Mucosa of descending colon (tissue), 3 donors: ENCODE measurements around the gene DLGAP5. TPM values are rescaled to one million over a fixed set of nuclear protein-coding genes. Genes with fewer than 3 reads are reported as not detected.

Experiments used
- ATAC-seq: fragments of 200-7000 bp; cut with Tn5 transposase; one replicate; pipeline ENCODE4 v1.9.1; 2020; ENCODE audit warnings: mild to moderate bottlenecking, moderate library complexity
- DNase-seq, 3 donors: peaks; one replicate each; pipeline ENCODE4 v3.0.0-alpha.2; 2020
- H3K36me3 ChIP-seq: fragments of 200-600 bp; one replicate; pipeline ENCODE4 v1.8.0; 2021; ENCODE audit warnings: low read depth, mild to moderate bottlenecking
- H3K4me1 ChIP-seq: fragments of 200-600 bp; one replicate; pipeline ENCODE4 v1.8.0; 2021; ENCODE audit warnings: low read depth, mild to moderate bottlenecking
- H3K4me3 ChIP-seq: fragments of 200-600 bp; one replicate; pipeline ENCODE4 v1.8.0; 2021; ENCODE audit warnings: mild to moderate bottlenecking
- H3K9me3 ChIP-seq: fragments of 200-600 bp; one replicate; pipeline ENCODE4 v1.8.0; 2021; ENCODE audit warnings: mild to moderate bottlenecking
- CTCF ChIP-seq: fragments of 200-600 bp; IDR thresholded peaks from one replicate; pipeline ENCODE4 v1.8.0; 2022; ENCODE audit warnings: antibody characterized with exemption, mild to moderate bottlenecking
- intact Hi-C, 2 donors: fragments of 100-400 bp; cut with DNase I in 1 of 2; cut with micrococcal nuclease in 1 of 2; formaldehyde crosslinking; loops; one replicate each; pipeline versions ENCODE4 v1.11.0 to v1.11.1; 2022; cut with DNase I, micrococcal nuclease
- total RNA-seq, 3 donors: library from RNA; stranded (reverse); fragmentation: NEBNext Ultra II Directional in 2 of 3; extraction: Animal tissue kit (Norgen Biotek cat#: 25700) in 2 of 3; gene quantifications; one replicate each; pipeline versions ENCODE4 v1.2.1 to v1.2.4, GENCODE V29; 2021 to 2023
- donor health status: DM: no; HTN: no; CAD: no; lungs with moderate emphysema.
- donor health status: DM: no; HTN: no; CAD: no.
- donor health status: DM: no; HTN: yes; CAD: no.

The DLGAP5 gene
- total RNA-seq, 3 donors from 2014 or later, result 2.0 to 13.7 (median 3.3) TPM

- ATAC-seq (no peak), DNase-seq (no peak)
- H3K4me1 ChIP-seq, result no peaks in the 10 kb centered on the region
- H3K4me3 ChIP-seq, result no peak overlapping the region
- no peak for TF ChIP-seq CTCF
- no peaks in the 10 kb centered on the region for H3K9me3 ChIP-seq
- no peaks in the 10 kb centered on the region for H3K36me3 ChIP-seq
- intact Hi-C loops, result loop anchor here (5.0 to 10.0 kb wide), 2 partner anchors 62 to 75 kb away; no protein-coding TSS in a partner anchor
Observed at GRCh38 chr14:55157080-55157479, 34.3 kb downstream of the DLGAP5 start.

- Histone ChIP-seq H3K4me3 (no peak overlapping the region), H3K9me3 (no peaks in the 10 kb centered on the region), H3K4me1 (no peaks in the 10 kb centered on the region), H3K36me3 (no peaks in the 10 kb centered on the region)
- DNase-seq (no peak), ATAC-seq (no peak)
- intact Hi-C loops, result loop anchor here in 1 of 2 donors (10.0 kb wide), 1 partner anchor 59 kb away; no protein-coding TSS in a partner anchor
- TF ChIP-seq CTCF, result no peak
Observed at GRCh38 chr14:55153951-55154350, 37.4 kb downstream of the DLGAP5 start.

- Histone ChIP-seq H3K4me1 (no peaks in the 10 kb centered on the region), H3K4me3 (no peak overlapping the region), H3K9me3 (no peaks in the 10 kb centered on the region), H3K36me3 (no peaks in the 10 kb centered on the region)
- TF ChIP-seq CTCF, result no peak
- DNase-seq (no peak), ATAC-seq (no peak)
- intact Hi-C loops, result loop anchor here in 1 of 2 donors (10.0 kb wide), 1 partner anchor 57 kb away; no protein-coding TSS in a partner anchor
Observed at GRCh38 chr14:55152052-55152753, 39.2 kb downstream of the DLGAP5 start.

GRCh38 chr14:55151601-55152000, 39.8 kb downstream of the DLGAP5 start:
- intact Hi-C loops, result loop anchor here in 1 of 2 donors (10.0 kb wide), 1 partner anchor 57 kb away; no protein-coding TSS in a partner anchor
- TF ChIP-seq CTCF, result no peak
- no peak for DNase-seq
- Histone ChIP-seq H3K4me1 (no peaks in the 10 kb centered on the region), H3K4me3 (no peak overlapping the region), H3K9me3 (no peaks in the 10 kb centered on the region), H3K36me3 (no peaks in the 10 kb centered on the region)
- no peak for ATAC-seq

GRCh38 chr14:55146425-55146824, 45.0 kb downstream of the DLGAP5 start:
- peak; percentile 16 for ATAC-seq
- intact Hi-C loops, result no loop called here
- peaks cover 3% of the 10 kb centered on the region for H3K36me3 ChIP-seq
- no peak for TF ChIP-seq CTCF
- no peaks in the 10 kb centered on the region for H3K9me3 ChIP-seq
- no peak for DNase-seq
- no peaks in the 10 kb centered on the region for H3K4me1 ChIP-seq
- H3K4me3 ChIP-seq, result no peak overlapping the region
